Activated CD8-positive, alpha-beta memory T cell treated with anti-CD3 and anti-CD28 coated beads, Interleukin-2, amount 10 ng/mL, durations not matched to agents 7 days and 5 days (primary cell): ENCODE data around the gene VNN1. TPM values are rescaled to one million over a fixed set of nuclear protein-coding genes. Genes with fewer than 3 reads are reported as not detected.

Experiments used
- ATAC-seq: fragments of 150-1000 bp; cut with Tn5 transposase; one replicate; pipeline ENCODE4 v1.10.0; 2021; ENCODE audit warnings: moderate library complexity
- CTCF ChIA-PET: fragments of 350-600 bp; sonication (Branson Sonifier 250); formaldehyde crosslinking; loops from one replicate; lab custom pipeline; 2021; ENCODE audit warnings: antibody characterized with exemption; lab: Charles Lee
- DNase-seq: peaks from one replicate; pipeline ENCODE4 v3.0.0-alpha.2; 2020
- H3K27ac Mint-ChIP-seq: one replicate; pipeline ENCODE4 v1.8.0; 2021; ENCODE audit warnings: mild to moderate bottlenecking, mixed read lengths
- H3K27me3 Mint-ChIP-seq: one replicate; pipeline ENCODE4 v1.8.0; 2021; ENCODE audit warnings: mixed read lengths
- H3K36me3 Mint-ChIP-seq: one replicate; pipeline ENCODE4 v1.8.0; 2021; ENCODE audit warnings: mild to moderate bottlenecking, mixed read lengths
- H3K4me1 Mint-ChIP-seq: one replicate; pipeline ENCODE4 v1.8.0; 2021; ENCODE audit warnings: mixed read lengths
- H3K4me3 Mint-ChIP-seq: one replicate; pipeline ENCODE4 v1.8.0; 2021; ENCODE audit warnings: mild to moderate bottlenecking, moderate library complexity, mixed read lengths
- H3K9me3 Mint-ChIP-seq: one replicate; pipeline ENCODE4 v1.8.0; 2022; ENCODE audit warnings: low read depth, mixed read lengths
- total RNA-seq, 2 experiments: library from RNA; stranded (reverse); gene quantifications; one replicate each; pipeline ENCODE4 v1.2.3, GENCODE V29; 2021

VNN1 gene
- total RNA-seq, 2 experiments from 2014 or later = not detected

GRCh38 chr6:132736239-132736638 lies 22.4 kb upstream of the VNN1 start:
- Mint-ChIP-seq H3K36me3 (peaks cover 11% of the 10 kb centered on the region), H3K27ac (no peak overlapping the region), H3K4me1 (peaks cover 17% of the 10 kb centered on the region), H3K4me3 (no peak overlapping the region), H3K27me3 (peaks cover 29% of the 10 kb centered on the region), H3K9me3 (peaks cover 9% of the 10 kb centered on the region)
- CTCF ChIA-PET = no interaction called here
- DNase-seq = no peak
- ATAC-seq = no peak

GRCh38 chr6:132734694-132735236 lies 20.9 kb upstream of the VNN1 start:
- peaks cover 4% of the 10 kb centered on the region for H3K36me3 Mint-ChIP-seq
- peaks cover 8% of the 10 kb centered on the region for H3K9me3 Mint-ChIP-seq
- H3K4me1 Mint-ChIP-seq = peaks cover 17% of the 10 kb centered on the region
- DNase-seq (no peak), ATAC-seq (no peak)
- no peak overlapping the region for H3K27ac Mint-ChIP-seq
- H3K4me3 Mint-ChIP-seq = no peak overlapping the region
- H3K27me3 Mint-ChIP-seq = peaks cover 29% of the 10 kb centered on the region
- CTCF ChIA-PET = no interaction called here

GRCh38 chr6:132733814-132734213 lies 20.0 kb upstream of the VNN1 start:
- ATAC-seq = no peak
- Mint-ChIP-seq H3K36me3 (peaks cover 4% of the 10 kb centered on the region), H3K27me3 (peaks cover 24% of the 10 kb centered on the region), H3K27ac (no peak overlapping the region), H3K4me1 (peaks cover 17% of the 10 kb centered on the region), H3K9me3 (peaks cover 4% of the 10 kb centered on the region), H3K4me3 (no peak overlapping the region)
- CTCF ChIA-PET = interaction anchor here (0.7 kb wide), 1 partner anchor 39 kb away, joined by 3 read pairs; no protein-coding TSS in a partner anchor
- DNase-seq = no peak

DNA sequence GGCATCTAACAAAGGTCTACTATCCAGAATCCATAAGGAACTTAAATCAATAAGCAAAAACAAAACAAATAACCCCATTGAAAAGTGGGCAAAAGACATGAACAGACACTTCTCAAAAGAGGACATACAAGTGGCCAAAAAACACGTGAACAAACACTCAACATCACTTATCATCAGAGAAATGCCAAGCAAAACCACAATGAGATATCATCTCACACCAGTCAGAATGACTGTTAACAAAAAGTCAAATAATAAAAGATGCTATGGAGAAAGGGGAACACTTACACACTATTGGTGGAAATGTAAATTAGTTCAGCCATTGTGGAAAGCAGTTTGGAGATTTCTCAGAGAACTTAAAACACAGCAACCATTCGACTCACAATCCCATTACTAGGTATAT lies 19.4 kb upstream of the VNN1 start:
- Mint-ChIP-seq H3K4me3 (no peak overlapping the region), H3K4me1 (peaks cover 17% of the 10 kb centered on the region), H3K9me3 (peaks cover 2% of the 10 kb centered on the region), H3K36me3 (peaks cover 3% of the 10 kb centered on the region), H3K27me3 (peaks cover 20% of the 10 kb centered on the region), H3K27ac (no peak overlapping the region)
- ATAC-seq = no peak
- CTCF ChIA-PET = interaction anchor here (0.7 kb wide), 1 partner anchor 40 kb away, joined by 3 read pairs; no protein-coding TSS in a partner anchor
- no peak for DNase-seq

DNA sequence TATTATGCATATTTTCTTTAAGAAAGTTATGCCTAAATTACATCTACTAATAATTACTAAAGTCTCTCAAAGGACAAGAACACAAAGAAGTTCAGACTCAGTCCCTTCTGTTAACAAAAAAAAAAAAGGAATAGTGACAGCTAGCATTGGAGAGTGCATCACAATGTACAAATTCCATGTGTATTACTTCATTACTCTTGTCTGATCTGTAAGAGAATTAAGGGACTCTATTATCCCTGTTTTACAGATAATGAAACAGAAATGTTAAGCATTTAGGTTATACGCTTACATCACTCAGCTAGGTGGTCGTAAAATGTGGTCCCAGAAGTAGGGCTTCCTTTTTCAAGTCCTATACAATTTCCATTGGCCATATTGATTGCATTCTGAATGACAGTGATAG lies 17.2 kb upstream of the VNN1 start:
- no peaks in the 10 kb centered on the region for H3K36me3 Mint-ChIP-seq
- no peak overlapping the region for H3K4me3 Mint-ChIP-seq
- H3K4me1 Mint-ChIP-seq = peaks cover 18% of the 10 kb centered on the region
- H3K9me3 Mint-ChIP-seq = no peaks in the 10 kb centered on the region
- ATAC-seq (no peak), DNase-seq (no peak)
- H3K27me3 Mint-ChIP-seq = peaks cover 13% of the 10 kb centered on the region
- CTCF ChIA-PET = no interaction called here
- H3K27ac Mint-ChIP-seq = no peak overlapping the region

GRCh38 chr6:132730560-132730959 lies 16.7 kb upstream of the VNN1 start:
- H3K4me3 Mint-ChIP-seq = no peak overlapping the region
- no peak overlapping the region for H3K27ac Mint-ChIP-seq
- ATAC-seq (no peak), DNase-seq (no peak)
- H3K36me3 Mint-ChIP-seq = no peaks in the 10 kb centered on the region
- CTCF ChIA-PET = no interaction called here
- peaks cover 20% of the 10 kb centered on the region for H3K4me1 Mint-ChIP-seq
- H3K9me3 Mint-ChIP-seq = no peaks in the 10 kb centered on the region
- peaks cover 13% of the 10 kb centered on the region for H3K27me3 Mint-ChIP-seq

- peaks cover 5% of the 10 kb centered on the region for H3K27me3 Mint-ChIP-seq
- DNase-seq = no peak
- ATAC-seq = no peak
- no peaks in the 10 kb centered on the region for H3K36me3 Mint-ChIP-seq
- H3K4me1 Mint-ChIP-seq = peaks cover 24% of the 10 kb centered on the region
- H3K4me3 Mint-ChIP-seq = no peak overlapping the region
- CTCF ChIA-PET = interaction anchor here (1.2 to 1.8 kb wide), 3 partner anchors 16 to 58 kb away, joined by 3 to 5 read pairs (median 4); no protein-coding TSS in a partner anchor
- no peaks in the 10 kb centered on the region for H3K9me3 Mint-ChIP-seq
- no peak overlapping the region for H3K27ac Mint-ChIP-seq
These were observed 14.8 kb upstream of the VNN1 start for GRCh38 chr6:132728616-132729015.

- Mint-ChIP-seq H3K27ac (peak overlapping the region; percentile 20), H3K9me3 (no peaks in the 10 kb centered on the region), H3K4me1 (peaks cover 24% of the 10 kb centered on the region), H3K36me3 (no peaks in the 10 kb centered on the region), H3K4me3 (no peak overlapping the region), H3K27me3 (no peaks in the 10 kb centered on the region)
- ATAC-seq (no peak), DNase-seq (no peak)
- CTCF ChIA-PET = no interaction called here
These were observed 12.7 kb upstream of the VNN1 start for GRCh38 chr6:132726608-132726975.

DNA sequence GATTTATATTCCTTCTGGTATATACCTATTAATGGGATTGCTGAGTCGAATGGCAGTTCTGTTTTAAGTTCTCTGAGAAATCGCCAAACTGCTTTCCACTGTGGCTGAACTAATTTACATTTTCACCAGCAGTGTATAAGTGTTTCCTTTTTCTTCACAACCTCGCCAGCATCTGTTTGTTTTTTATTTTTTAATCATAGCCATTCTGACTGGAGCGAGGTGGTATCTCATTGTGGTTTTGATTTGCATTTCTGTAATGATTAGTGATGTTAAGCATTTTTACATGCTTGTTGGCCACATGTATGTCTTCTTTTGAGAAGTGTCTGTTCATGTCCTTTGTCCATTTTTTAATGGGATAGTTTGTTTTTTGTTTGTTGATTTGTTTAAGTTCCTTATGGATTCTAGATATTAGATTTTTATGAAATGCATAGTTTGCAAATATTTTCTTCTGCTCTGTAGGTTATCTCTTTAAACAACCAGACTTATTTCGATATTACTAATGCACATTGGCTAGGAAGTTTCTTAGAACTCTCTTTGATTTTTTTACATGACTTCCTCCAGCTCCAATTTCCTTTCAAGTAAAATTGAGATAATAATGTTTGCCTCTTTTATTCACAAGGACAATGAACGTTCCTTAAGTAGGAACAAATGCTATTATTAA lies 12.2 kb upstream of the VNN1 start:
- no peaks in the 10 kb centered on the region for H3K27me3 Mint-ChIP-seq
- H3K9me3 Mint-ChIP-seq = no peaks in the 10 kb centered on the region
- H3K36me3 Mint-ChIP-seq = no peaks in the 10 kb centered on the region
- CTCF ChIA-PET = no interaction called here
- ATAC-seq (no peak), DNase-seq (no peak)
- peaks cover 24% of the 10 kb centered on the region for H3K4me1 Mint-ChIP-seq
- H3K27ac Mint-ChIP-seq = peak overlapping the region; percentile 58
- no peak overlapping the region for H3K4me3 Mint-ChIP-seq

- Mint-ChIP-seq H3K27ac (peak overlapping the region; percentile 58), H3K9me3 (no peaks in the 10 kb centered on the region), H3K36me3 (no peaks in the 10 kb centered on the region), H3K4me3 (no peak overlapping the region), H3K27me3 (no peaks in the 10 kb centered on the region), H3K4me1 (peaks cover 24% of the 10 kb centered on the region)
- ATAC-seq (no peak), DNase-seq (no peak)
- CTCF ChIA-PET = no interaction called here
These were observed 11.6 kb upstream of the VNN1 start for GRCh38 chr6:132725471-132725870.

DNA sequence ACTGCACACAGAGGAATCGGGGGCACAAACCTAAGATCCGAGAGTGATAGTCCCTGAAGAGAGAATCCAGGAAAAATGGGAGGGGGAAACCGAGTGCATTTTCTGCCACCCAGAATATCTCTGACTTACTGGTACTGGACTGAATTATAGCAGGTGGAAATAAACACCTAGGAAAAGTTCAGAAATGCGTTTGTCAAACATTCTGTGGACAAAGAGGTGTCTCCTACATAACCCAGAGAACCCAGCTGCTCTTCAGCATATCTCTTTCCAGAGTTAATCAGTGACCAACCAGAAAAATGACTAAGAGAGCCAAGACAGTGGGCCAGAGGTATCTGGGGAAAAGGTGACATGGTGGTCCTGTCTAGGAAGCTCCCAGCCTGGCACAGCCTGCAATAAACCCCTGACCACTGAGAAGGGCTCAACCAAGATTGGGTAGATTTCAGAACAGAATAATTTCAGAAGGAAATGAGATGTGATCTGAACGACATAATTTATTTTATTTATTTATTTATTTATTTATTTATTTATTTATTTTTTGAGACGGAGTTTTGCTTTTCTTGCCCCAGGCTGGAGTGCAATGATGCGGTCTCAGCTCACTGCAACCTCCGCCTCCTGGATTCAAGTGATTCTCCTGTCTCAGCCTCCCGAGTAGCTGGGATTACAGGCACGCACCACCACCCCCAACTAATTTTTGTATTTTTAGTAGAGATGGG lies 6.0 kb upstream of the VNN1 start:
- Mint-ChIP-seq H3K27ac (no peak overlapping the region), H3K9me3 (no peaks in the 10 kb centered on the region), H3K4me1 (peaks cover 2% of the 10 kb centered on the region), H3K4me3 (no peak overlapping the region), H3K27me3 (peaks cover 5% of the 10 kb centered on the region), H3K36me3 (no peaks in the 10 kb centered on the region)
- ATAC-seq = no peak
- CTCF ChIA-PET = no interaction called here
- no peak for DNase-seq

GRCh38 chr6:132715881-132716637 lies 2.2 kb upstream of the VNN1 start:
- Mint-ChIP-seq H3K27ac (no peak overlapping the region), H3K9me3 (no peaks in the 10 kb centered on the region)
- CTCF ChIA-PET = no interaction called here

GRCh38 chr6:132715204-132715603 lies 1.3 kb upstream of the VNN1 start:
- no peak overlapping the region for H3K27ac Mint-ChIP-seq
- ATAC-seq = no peak
- CTCF ChIA-PET = no interaction called here

More at GRCh38 chr6:132715881-132716637, 2.2 kb upstream of the VNN1 start:
- no peak for ATAC-seq
- Mint-ChIP-seq H3K36me3 (no peaks in the 10 kb centered on the region), H3K4me3 (no peak overlapping the region), H3K4me1 (no peaks in the 10 kb centered on the region), H3K27me3 (peaks cover 8% of the 10 kb centered on the region)
- no peak for DNase-seq

More at GRCh38 chr6:132715204-132715603, 1.3 kb upstream of the VNN1 start:
- DNase-seq = no peak
- peaks cover 8% of the 10 kb centered on the region for H3K27me3 Mint-ChIP-seq
- no peaks in the 10 kb centered on the region for H3K9me3 Mint-ChIP-seq
- H3K36me3 Mint-ChIP-seq = no peaks in the 10 kb centered on the region
- no peak overlapping the region for H3K4me3 Mint-ChIP-seq
- no peaks in the 10 kb centered on the region for H3K4me1 Mint-ChIP-seq
